Mesenchymal stem cell (in vitro differentiated cells and primary cell): Measurements from ENCODE around the gene NLRP9.

Experiments used
- DNase-seq: peaks from one replicate; pipeline ENCODE4 v3.0.0-alpha.2; 2013
- H2AFZ ChIP-seq: one replicate; pipeline ENCODE4 v1.6.1; 2013; ENCODE audit warnings: low read depth, mild to moderate bottlenecking, control low read depth, inconsistent platforms, low read length, moderate library complexity
- H2AK5ac ChIP-seq: 2 replicates; pipeline ENCODE4 v1.6.1; 2013; ENCODE audit warnings: low read length, moderate library complexity, mild to moderate bottlenecking, inconsistent platforms; ENCODE audit not compliant: severe bottlenecking
- H2BK120ac ChIP-seq: one replicate; pipeline ENCODE4 v1.6.1; 2013; ENCODE audit warnings: low read depth, mild to moderate bottlenecking, inconsistent platforms, low read length, moderate library complexity
- H2BK12ac ChIP-seq, 2 experiments: one replicate each; pipeline ENCODE4 v1.6.1; 2013; ENCODE audit warnings: inconsistent platforms in 2 of 2, low read length in 2 of 2, mild to moderate bottlenecking in 2 of 2, moderate library complexity in 2 of 2, control low read depth in 1 of 2
- H2BK15ac ChIP-seq: one replicate; pipeline ENCODE4 v1.6.1; 2013; ENCODE audit warnings: mild to moderate bottlenecking, low read depth, inconsistent platforms; ENCODE audit not compliant: poor library complexity, severe bottlenecking
- H2BK5ac ChIP-seq: 2 replicates; pipeline ENCODE4 v1.6.1; 2013; ENCODE audit warnings: low read depth, mild to moderate bottlenecking, low read length, control low read depth, inconsistent platforms; ENCODE audit not compliant: poor library complexity, severe bottlenecking
- H3K14ac ChIP-seq, 2 experiments: one replicate each; pipeline ENCODE4 v1.6.1; 2013; ENCODE audit warnings: inconsistent platforms in 2 of 2, low read length in 2 of 2, control low read depth in 1 of 2, mild to moderate bottlenecking in 1 of 2, moderate library complexity in 1 of 2
- H3K18ac ChIP-seq, 2 experiments: one replicate each; pipeline ENCODE4 v1.6.1; 2013; ENCODE audit warnings: inconsistent platforms in 2 of 2, low read length in 2 of 2, control low read depth in 1 of 2, low read depth in 1 of 2, mild to moderate bottlenecking in 1 of 2
- H3K23ac ChIP-seq, 2 experiments: one replicate each; pipeline ENCODE4 v1.6.1; 2013; ENCODE audit warnings: inconsistent platforms in 2 of 2, low read length in 2 of 2, mild to moderate bottlenecking in 2 of 2, moderate library complexity in 2 of 2, control low read depth in 1 of 2
- H3K27ac ChIP-seq: 2 replicates; pipeline ENCODE4 v1.5.1; 2013; ENCODE audit warnings: mild to moderate bottlenecking, moderate library complexity, low read length, control low read depth, inconsistent platforms; ENCODE audit not compliant: poor library complexity, severe bottlenecking
- H3K27me3 ChIP-seq, 2 experiments: 2 replicates each; pipeline versions ENCODE4 v1.6.1 to v1.7.0; 2013; ENCODE audit warnings: low read length in 2 of 2, mild to moderate bottlenecking in 2 of 2, moderate library complexity in 2 of 2, control low read depth in 1 of 2, inconsistent platforms in 1 of 2; ENCODE audit not compliant: control insufficient read depth in 1 of 2, insufficient read depth in 1 of 2
- H3K36me3 ChIP-seq, 2 experiments: 2 replicates each; pipeline versions ENCODE4 v1.6.1 to v1.7.0; 2013; ENCODE audit warnings: low read length in 2 of 2, control low read depth in 1 of 2, inconsistent platforms in 1 of 2, low read depth in 1 of 2, mild to moderate bottlenecking in 1 of 2; ENCODE audit not compliant: insufficient read depth in 2 of 2, control insufficient read depth in 1 of 2
- H3K4ac ChIP-seq, 2 experiments: one replicate each; pipeline ENCODE4 v1.6.1; 2013; ENCODE audit warnings: inconsistent platforms in 2 of 2, low read length in 2 of 2, mild to moderate bottlenecking in 2 of 2, moderate library complexity in 2 of 2, control low read depth in 1 of 2, low read depth in 1 of 2
- H3K4me1 ChIP-seq: 2 replicates; pipeline ENCODE4 v1.6.1; 2013; ENCODE audit warnings: low read depth, low read length, control low read depth; ENCODE audit not compliant: control insufficient read depth, insufficient read depth
- H3K4me2 ChIP-seq: 2 replicates; pipeline ENCODE4 v1.6.1; 2013; ENCODE audit warnings: low read length, mild to moderate bottlenecking, inconsistent platforms; ENCODE audit not compliant: poor library complexity, severe bottlenecking
- H3K4me3 ChIP-seq, 2 experiments: 2 replicates each; pipeline versions ENCODE4 v1.5.1 to v1.7.0; 2013; ENCODE audit warnings: low read length in 2 of 2, mild to moderate bottlenecking in 2 of 2, control low read depth in 1 of 2, low read depth in 1 of 2; ENCODE audit not compliant: insufficient read depth in 1 of 2
- H3K79me1 ChIP-seq: replicated peaks from 2 replicates; pipeline ENCODE4 v1.6.1; 2013; ENCODE audit warnings: mild to moderate bottlenecking, control low read depth, low read length, inconsistent platforms; ENCODE audit not compliant: poor library complexity, severe bottlenecking
- H3K9ac ChIP-seq: 2 replicates; pipeline ENCODE4 v1.7.0; 2013; ENCODE audit warnings: mild to moderate bottlenecking, low read length, moderate library complexity
- H3K9me3 ChIP-seq: 2 replicates; pipeline ENCODE4 v1.7.0; 2013; ENCODE audit warnings: mild to moderate bottlenecking, low read length; ENCODE audit not compliant: control insufficient read depth
- H4K8ac ChIP-seq: one replicate; pipeline ENCODE4 v1.6.1; 2013; ENCODE audit warnings: inconsistent platforms, mild to moderate bottlenecking, low read length, moderate library complexity
- H4K91ac ChIP-seq: one replicate; pipeline ENCODE4 v1.6.1; 2013; ENCODE audit warnings: mild to moderate bottlenecking, low read length, inconsistent platforms
- WGBS: methylation state at CpG from one replicate; pipeline ENCODE4 v1.1.7; 2013; ENCODE audit warnings: mixed read lengths; 5-methylcytosine and 5-hydroxymethylcytosine counted together

Gene NLRP9

GRCh38 chr19:55673465-55673864 lies 64.7 kb downstream of the NLRP9 start:
- Histone ChIP-seq H2BK5ac (no peak overlapping the region), H3K27ac (peak overlapping the region; percentile 25), H3K27me3 (no peaks in the 10 kb centered on the region), H3K9ac (peak overlapping the region; percentile 40), H2AK5ac (peak overlapping the region; percentile 9), H3K4me1 (peaks cover 39% of the 10 kb centered on the region), H3K36me3 (peaks cover 54 to 55% of the 10 kb centered on the region in 2 experiments), H3K4me2 (no peak overlapping the region), H2BK15ac (no peak overlapping the region), H2BK12ac (no peak overlapping the region), H3K79me1 (peaks cover under 1% of the 10 kb centered on the region), H3K4ac (no peak overlapping the region), H3K23ac (no peak overlapping the region), H3K9me3 (no peaks in the 10 kb centered on the region), H4K91ac (no peak overlapping the region), H3K14ac (no peak overlapping the region), H3K18ac (no peak overlapping the region), H2BK120ac (no peak overlapping the region), H3K4me3 (no peak overlapping the region), H4K8ac (no peak overlapping the region), H2AFZ (no peak overlapping the region)
- DNase-seq: no peak
- WGBS: 70% methylated on average over 6 of the region's 9 CpGs

- H4K8ac ChIP-seq: no peak overlapping the region
- H3K14ac ChIP-seq: no peak overlapping the region
- no peak for DNase-seq
- no peak overlapping the region for H3K23ac ChIP-seq
- no peak overlapping the region for H4K91ac ChIP-seq
- H3K9ac ChIP-seq: peak overlapping the region; percentile 43
- no peak overlapping the region for H2BK15ac ChIP-seq
- H3K4me3 ChIP-seq: no peak overlapping the region
- H3K18ac ChIP-seq: no peak overlapping the region
- no peak overlapping the region for H2BK12ac ChIP-seq
- H2AFZ ChIP-seq: no peak overlapping the region
- H3K4ac ChIP-seq: no peak overlapping the region
- no peak overlapping the region for H2AK5ac ChIP-seq
- no peak overlapping the region for H3K27ac ChIP-seq
- H3K4me2 ChIP-seq: no peak overlapping the region
- H3K4me1 ChIP-seq: peaks cover 34% of the 10 kb centered on the region
- no peak overlapping the region for H2BK120ac ChIP-seq
- no peaks in the 10 kb centered on the region for H3K9me3 ChIP-seq
- no peaks in the 10 kb centered on the region for H3K79me1 ChIP-seq
- peaks cover 54 to 57% of the 10 kb centered on the region in 2 experiments for H3K36me3 ChIP-seq
- H3K27me3 ChIP-seq: no peaks in the 10 kb centered on the region
- 93% methylated on average over 5 of the region's 5 CpGs for WGBS
- no peak overlapping the region for H2BK5ac ChIP-seq
Observed at GRCh38 chr19:55672418-55672817, 65.8 kb downstream of the NLRP9 start.

GRCh38 chr19:55671054-55671378 lies 67.2 kb downstream of the NLRP9 start:
- Histone ChIP-seq H3K79me1 (peaks cover 4% of the 10 kb centered on the region), H3K27ac (peak overlapping the region; percentile 47), H2BK5ac (no peak overlapping the region), H3K27me3 (no peaks in the 10 kb centered on the region), H3K23ac (no peak overlapping the region), H3K9me3 (no peaks in the 10 kb centered on the region), H2BK15ac (no peak overlapping the region), H2BK120ac (no peak overlapping the region), H2BK12ac (no peak overlapping the region), H3K4me3 (no peak overlapping the region), H3K36me3 (peaks cover 61 to 69% of the 10 kb centered on the region in 2 experiments), H3K14ac (no peak overlapping the region), H2AFZ (no peak overlapping the region), H3K9ac (no peak overlapping the region), H3K4me1 (peaks cover 34% of the 10 kb centered on the region), H4K8ac (no peak overlapping the region), H3K4me2 (no peak overlapping the region), H2AK5ac (no peak overlapping the region), H3K18ac (no peak overlapping the region), H4K91ac (no peak overlapping the region), H3K4ac (no peak overlapping the region)
- no peak for DNase-seq
- 95% methylated on average over 2 of the region's 2 CpGs for WGBS

- Histone ChIP-seq H3K14ac (peak overlapping the region in 1 of 2 experiments; percentile 53), H2BK5ac (no peak overlapping the region), H3K4me1 (peaks cover 34% of the 10 kb centered on the region), H3K4me3 (peak overlapping the region in 1 of 2 experiments; percentile 5), H4K8ac (no peak overlapping the region), H3K4me2 (no peak overlapping the region), H2AK5ac (no peak overlapping the region), H2BK15ac (no peak overlapping the region), H3K27me3 (no peaks in the 10 kb centered on the region), H3K27ac (peak overlapping the region; percentile 47), H3K36me3 (peaks cover 66 to 74% of the 10 kb centered on the region in 2 experiments), H3K9me3 (no peaks in the 10 kb centered on the region), H2AFZ (no peak overlapping the region), H3K4ac (no peak overlapping the region), H3K18ac (peak overlapping the region in 1 of 2 experiments; percentile 42), H3K79me1 (peaks cover 7% of the 10 kb centered on the region), H2BK120ac (no peak overlapping the region), H2BK12ac (no peak overlapping the region), H4K91ac (peak overlapping the region; percentile 22), H3K9ac (no peak overlapping the region), H3K23ac (peak overlapping the region in 1 of 2 experiments; percentile 2)
- DNase-seq: no peak
- 90% methylated on average over 23 of the region's 23 CpGs for WGBS
Observed at GRCh38 chr19:55670280-55671053, 67.7 kb downstream of the NLRP9 start.
